SU-DHL-6 (cell line): Measurements from ENCODE around the gene KIFC1.
"Not testable (repeated sequence)": the region's sequence is repeated elsewhere in the genome, so short reads cannot be mapped to it uniquely, and the experiment has no call there.

Experiments used
- CTCF ChIP-seq: fragments of 200-600 bp; sonication (generic); IDR thresholded peaks from one replicate; pipeline ENCODE4 v1.5.1; 2017; ENCODE audit warnings: antibody characterized with exemption, mild to moderate bottlenecking, low read length, moderate library complexity; ENCODE audit not compliant: insufficient read depth, poor library complexity, severe bottlenecking
- EZH2phosphoT487 ChIP-seq: fragments of 200-600 bp; sonication (generic), shearing (Covaris generic); conservative IDR thresholded peaks from 2 replicates; pipeline ENCODE4 v1.6.1; 2018; ENCODE audit warnings: mild to moderate bottlenecking, antibody characterized with exemption, low read length, moderate library complexity, mixed read lengths

GRCh38 chr6:33379184-33379583 lies 12.4 kb upstream of the KIFC1 start:
- TF ChIP-seq CTCF, EZH2phosphoT487: not testable (repeated sequence)
